AG08395 (cell line): ENCODE data around the gene ENTR1.

Source experiments
- DNase-seq: peaks from one replicate; pipeline ENCODE4 v3.0.0; 2012; ENCODE audit warnings: mixed read lengths, low spot score

ENTR1 gene

DNA sequence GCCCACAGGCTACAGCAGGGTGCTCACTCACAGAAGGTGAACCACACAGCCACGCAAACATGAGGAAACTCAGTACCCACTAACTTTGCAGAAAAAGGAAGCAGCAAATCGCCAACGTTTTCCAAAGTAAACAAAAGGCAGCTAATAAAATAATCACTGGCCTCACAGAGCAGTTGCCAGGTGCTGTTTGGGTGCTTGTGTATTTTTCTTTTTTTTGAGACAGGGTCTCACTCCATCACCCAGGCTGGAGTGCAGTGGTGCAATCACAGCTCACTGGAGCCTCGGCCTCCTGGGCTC is 14.2 kb downstream of the ENTR1 start:
- DNase-seq = no peak

DNA sequence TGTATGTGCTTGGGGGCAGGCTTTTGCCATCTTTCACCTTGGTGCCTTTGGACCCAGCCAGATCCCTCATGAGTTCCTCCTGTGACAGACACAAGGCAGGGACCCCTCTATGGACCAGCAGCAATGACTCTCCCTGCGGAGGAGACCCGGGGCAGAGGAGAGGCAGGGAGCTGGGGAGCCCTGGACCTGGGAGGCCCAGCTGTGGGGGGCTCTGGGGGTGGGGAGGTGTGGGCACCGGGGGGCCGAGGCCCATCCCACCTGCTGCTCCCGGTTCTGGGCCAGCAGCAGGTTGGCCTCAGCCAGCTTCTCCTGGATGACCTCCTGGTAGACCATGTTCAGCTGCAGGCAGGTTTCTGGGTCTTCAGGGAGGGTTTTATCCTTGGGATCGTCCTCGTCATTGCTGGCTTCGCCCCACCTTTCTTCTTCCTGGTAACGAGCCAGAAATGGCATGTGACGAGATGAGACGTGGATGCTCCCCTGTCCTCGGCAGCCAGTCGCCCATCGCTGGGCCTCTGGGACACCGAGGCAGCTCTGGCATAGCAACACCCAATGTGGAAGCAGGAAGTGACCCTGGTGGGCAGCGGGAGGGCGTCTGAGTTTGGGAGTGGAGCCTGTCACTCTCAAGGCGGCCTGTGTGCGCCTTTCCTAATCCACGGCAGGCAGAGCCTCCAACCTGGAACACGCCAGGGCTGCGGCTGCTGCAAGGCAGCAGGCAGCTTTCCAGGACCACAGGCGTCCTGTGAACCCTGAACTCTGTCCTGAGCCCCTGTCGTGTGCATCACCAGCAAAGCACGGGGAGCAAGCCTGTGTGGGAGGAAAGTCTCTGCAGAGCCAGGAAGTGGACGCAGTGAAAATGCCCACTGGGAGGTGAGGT is 14.8 kb downstream of the ENTR1 start:
- DNase-seq = no peak

DNA sequence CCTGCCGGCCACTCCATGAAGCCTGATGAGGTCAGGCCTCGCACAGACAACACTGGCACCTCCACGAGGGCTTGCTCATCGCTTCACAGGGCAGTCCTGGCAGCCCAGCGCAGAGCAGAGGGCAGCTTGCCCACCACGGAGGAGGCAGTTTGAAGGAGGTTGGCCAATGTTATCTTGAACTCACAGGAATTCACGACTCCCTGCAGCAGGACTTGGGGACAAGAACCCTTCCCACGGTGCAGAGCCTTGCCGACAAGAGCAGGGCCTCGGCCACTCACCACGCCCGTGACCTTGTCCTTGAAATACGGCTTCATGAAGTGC is 15.4 kb downstream of the ENTR1 start:
- no peak for DNase-seq

DNA sequence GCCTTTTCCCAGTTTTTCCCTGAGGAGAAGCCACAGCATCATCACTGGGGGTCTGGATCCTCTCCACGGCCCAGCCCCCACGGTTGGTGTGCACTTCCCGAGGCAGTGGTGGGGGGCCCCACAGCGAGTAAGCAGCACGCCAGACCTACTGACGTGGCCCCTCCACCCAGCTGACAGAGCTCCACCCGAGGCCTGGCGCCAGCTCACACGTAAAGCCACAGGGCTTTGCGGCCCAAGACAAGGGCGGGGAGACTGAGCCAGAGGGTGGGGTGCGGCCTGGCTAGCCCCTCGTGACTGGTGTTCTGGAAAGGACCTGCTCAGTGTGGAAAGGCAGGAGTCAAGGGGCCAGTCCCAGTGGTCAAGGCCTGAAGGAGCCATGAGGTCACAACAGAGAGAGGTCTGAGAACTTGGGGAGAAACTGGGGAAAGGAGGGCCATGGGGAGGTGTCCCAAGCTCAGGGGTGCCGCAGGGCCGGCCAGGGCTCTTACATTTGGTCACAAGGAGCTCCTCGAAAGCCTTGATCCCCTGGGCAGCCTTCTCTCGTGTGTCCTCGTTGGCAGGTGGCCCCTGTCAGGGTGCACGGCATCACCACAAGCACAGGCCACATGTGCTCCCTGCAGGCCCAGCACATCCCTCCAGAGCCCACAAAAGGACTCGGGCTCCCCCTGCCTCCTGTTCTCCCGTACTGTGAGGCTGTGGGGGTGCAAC is 15.9 kb downstream of the ENTR1 start:
- no peak for DNase-seq

DNA sequence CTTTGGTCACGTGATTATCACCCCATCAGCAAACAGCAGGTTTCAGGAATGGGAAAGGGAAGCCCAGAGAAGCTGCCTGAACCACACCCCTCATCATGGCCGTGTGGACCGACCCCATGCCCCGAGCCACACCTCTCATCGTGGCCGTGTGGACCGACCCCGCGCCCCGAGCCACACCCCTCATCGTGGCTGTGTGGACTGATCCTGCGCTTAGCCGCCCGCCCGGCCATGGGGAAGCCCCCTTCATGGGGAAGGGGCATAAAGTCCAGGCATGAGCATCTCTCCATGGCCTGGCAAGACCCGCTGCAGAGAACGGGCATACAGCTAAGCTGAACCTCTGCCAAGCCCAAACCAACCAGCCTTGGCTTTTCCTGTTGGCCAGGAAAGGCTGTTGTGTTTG is 16.9 kb downstream of the ENTR1 start:
- DNase-seq = no peak

DNA sequence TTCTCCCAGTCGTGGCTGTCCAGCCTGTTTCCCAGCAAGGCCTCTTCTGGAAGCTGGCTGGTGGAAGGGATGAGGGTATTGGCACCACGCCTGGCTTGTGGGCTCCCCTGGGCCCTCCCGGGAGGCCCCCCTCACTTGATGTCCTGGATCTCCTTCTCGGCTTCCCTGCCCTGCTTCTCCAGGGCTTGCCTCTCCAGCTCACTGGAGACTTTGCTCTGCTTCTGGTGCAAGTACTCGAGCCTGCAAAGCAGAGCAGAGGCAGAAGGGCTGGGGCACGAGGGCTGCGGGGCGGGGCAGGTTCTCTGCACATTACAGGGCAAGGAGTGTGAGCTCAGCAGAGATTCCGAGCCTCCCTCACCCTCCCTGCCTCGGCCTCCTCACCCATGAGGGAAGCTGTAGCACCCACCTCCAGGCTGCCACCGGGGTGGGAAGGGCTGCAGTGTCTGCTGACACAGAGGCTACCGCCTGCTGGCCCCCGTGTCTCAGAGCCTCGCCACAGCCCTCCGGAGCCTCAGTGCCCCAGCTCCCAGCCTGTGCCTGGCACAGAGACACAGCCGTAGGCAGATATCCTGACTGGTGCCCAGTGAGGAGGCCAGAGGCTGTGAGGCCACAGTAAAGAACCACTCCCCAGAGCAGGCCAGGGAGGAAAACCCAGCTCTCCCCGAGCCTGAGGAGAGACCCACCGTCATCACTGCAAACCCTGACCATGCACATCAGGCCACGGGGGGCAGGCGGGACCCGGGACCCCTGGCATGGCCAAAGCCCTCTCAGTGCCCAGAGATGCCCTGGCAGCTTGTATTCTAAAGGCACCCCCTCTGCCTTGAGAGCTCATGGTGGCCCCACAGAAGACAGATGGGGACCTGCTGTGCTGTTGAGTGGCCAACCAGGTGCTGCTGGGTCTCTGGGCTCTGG is 17.6 kb downstream of the ENTR1 start:
- DNase-seq = no peak

DNA sequence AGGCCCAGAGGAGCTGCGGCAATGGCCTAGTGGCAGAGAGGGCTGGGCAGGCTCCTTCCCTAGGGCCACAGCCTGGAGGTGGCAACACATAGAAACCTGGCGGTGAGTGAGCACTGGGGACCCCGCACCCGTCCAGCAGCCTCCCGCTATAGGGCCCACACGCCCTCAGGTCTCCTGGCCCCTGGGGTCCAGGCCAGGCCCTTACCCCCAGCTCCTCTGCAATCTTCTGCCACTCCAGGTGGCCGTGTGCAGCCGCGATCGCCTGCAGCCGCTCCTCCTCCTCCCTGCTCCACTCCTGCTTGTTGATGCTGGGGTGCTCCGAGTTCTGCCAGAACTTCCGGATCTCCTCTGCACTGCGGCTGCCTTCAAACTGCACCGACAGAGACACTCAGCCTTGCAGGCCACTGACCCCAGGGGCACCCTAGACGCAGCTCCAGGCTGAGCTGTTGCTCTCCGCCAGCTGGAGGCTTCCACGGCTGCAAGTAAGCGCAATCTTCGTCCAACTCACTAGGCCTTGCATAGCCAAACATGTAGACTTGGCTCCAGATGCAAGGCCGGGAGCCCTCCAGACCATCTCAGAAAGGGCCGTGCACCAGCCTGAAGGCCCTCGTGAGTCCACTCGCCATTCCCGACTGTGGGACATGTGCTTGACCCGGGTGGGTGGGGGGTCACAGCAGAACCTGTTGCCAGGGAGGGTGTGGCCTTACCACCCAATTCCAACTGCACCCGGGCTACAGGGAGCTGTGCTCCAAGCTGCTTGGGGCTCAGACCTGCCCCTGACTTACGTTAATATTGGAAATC is 18.5 kb downstream of the ENTR1 start:
- no peak for DNase-seq

DNA sequence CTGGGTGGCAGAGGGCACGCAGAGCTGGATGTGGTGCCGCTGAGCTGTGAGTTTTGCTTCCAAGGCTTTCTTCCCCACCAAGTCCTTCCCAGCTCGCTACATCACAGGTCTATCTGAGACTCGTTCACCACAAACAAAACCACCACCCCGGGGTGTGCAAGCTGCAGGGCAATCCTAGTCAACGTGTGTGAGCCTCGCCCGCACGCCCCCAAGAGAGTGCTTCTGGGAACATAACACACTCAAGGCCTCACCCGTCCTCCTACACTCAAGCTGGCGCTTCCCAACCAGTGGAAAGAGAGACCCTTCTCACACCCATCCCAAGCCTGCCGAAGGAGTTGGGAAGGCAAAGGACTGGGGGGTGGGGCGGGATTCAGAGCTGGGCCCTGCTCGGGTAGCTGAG is 21.0 kb downstream of the ENTR1 start:
- no peak for DNase-seq

DNA sequence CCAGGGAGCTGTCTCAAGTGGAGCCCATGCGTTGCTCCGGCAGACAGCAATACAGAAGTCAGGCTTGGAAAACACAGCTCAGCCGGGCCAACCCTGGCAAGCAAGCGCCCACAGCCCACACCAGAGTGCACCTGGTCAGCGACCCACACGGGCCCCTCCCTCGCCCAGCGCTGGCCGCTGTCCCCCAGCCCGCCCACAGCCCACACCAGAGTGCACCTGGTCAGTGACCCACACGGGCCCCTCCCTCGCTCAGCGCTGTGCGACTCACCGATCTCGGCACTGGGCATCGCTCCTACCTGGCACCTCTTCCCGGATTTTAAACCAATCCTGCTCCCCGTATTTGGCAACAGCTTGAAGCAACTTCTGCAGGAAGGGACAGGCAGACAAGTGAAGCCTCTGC is 23.2 kb downstream of the ENTR1 start:
- no peak for DNase-seq

DNA sequence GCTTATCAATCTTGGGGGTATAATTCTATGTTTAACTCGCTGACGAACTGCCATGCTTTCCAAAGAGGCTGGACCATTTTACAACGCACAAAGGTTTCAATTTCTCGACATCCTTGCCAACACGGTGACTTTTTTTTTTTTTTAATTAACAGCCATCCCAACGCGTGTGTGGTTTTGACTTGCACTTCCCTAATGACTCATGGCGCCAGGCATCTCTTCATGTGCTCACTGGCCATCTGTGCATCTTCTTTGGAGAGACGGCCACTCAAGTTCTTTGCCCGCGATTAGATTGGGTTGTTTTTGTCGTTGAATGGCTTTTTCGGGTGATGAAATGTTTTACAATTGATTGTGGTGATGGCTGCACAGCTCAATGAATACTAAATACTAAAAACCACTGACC is 24.4 kb downstream of the ENTR1 start:
- DNase-seq = no peak

DNA sequence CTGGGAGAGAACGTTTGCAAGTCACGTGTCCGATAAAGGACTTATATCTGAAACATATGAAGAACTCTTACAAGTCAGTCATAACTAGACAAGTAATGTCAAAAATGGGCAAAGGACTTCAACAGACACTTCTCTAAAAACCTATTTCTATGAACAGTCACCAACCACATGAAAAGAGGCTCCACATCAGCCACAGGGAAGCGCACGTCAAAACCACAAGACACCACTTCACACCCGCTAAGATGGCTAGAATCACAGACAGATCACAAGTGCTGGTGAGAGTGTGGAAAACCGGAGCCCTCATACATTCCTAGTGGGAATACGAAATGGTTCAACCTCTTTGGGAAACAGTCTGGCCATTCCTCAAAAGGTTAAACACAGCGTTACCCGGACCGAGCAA is 25.4 kb downstream of the ENTR1 start:
- DNase-seq = no peak

DNA sequence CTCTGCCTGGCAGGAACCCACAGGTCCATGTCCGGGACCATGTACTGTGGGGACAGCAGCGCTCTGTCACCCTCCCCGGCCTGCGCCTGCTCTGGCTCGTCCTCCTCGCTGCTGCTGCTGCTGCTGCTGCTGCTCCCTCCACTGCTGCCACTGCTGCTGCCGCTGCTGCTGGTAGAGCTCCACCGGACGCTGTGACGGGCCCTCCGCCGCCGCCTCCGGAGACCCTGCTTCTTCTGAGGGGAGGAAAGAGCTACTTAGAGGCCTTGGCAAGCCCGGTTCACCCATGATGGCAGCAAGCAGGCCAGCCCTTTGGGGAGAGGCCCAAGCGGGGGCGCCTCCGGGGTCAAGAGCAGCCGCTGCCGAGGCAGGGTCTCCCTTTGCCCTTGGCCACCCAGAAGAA is 27.0 kb downstream of the ENTR1 start:
- DNase-seq = no peak

DNA sequence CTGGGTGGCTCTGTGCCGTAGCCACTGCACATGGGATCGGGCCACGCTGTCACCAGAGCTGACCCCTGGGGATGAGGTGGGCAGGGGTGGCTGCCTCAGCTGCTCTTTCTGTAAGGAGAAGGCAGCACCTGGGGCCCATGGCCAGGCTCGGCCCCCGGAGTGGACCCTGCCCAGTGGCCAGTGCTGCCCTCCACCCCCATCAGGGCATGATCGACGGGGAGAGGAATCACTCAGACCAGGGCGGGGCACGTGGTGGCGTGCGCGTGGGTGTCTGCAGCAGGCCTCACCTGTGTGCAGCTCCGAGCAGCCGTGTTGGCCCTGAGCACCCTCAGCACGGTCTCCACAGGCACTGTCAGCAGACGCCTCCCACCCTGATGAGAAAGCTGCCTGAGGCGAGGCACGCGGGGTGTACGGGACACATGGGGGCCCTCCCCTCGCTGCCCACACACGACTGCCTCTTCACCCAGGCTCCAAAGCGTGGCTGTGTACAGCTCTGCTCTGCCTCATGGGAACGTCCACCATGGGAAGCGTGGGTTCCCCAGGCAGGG is 28.4 kb downstream of the ENTR1 start:
- no peak for DNase-seq

DNA sequence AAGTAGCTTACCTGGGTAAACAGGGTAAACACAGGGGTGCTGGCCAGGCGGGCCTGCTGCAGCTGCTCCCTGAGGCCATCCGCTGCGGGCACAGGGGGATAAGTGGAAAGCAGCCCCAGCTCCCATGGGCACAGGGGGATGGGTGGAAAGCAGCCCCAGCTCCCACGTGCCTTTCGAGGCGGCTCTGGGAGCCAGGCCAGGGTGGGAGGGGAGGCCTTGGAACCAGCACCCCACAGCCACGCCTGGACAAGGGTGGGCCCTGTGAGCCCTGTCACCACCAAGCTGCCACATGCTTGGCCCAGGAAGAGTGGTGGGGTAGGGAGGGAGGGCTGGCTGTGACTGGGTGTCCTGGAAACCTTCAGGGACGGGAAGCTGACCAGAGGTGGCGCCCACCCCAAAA is 29.1 kb downstream of the ENTR1 start:
- no peak for DNase-seq

DNA sequence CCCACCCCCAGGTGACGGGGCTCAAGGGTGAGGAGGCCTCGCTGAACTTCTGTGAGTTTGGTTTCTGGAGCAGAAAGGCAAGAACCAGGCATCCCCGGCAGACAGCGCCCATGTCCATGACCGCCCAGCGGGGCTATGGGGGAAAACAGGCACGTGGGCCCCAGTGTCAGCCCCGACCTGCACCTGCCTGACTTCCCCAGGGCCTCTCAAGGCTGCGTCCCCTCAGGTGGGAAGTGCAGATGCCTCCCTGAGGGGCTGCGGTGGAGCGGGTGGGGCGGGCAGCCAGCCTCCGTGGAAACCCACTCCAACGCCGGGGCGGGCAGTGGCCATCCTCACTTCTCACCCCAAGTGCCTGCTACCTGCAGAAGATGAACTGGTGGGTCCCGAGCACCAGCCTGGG is 30.0 kb downstream of the ENTR1 start:
- no peak for DNase-seq

DNA sequence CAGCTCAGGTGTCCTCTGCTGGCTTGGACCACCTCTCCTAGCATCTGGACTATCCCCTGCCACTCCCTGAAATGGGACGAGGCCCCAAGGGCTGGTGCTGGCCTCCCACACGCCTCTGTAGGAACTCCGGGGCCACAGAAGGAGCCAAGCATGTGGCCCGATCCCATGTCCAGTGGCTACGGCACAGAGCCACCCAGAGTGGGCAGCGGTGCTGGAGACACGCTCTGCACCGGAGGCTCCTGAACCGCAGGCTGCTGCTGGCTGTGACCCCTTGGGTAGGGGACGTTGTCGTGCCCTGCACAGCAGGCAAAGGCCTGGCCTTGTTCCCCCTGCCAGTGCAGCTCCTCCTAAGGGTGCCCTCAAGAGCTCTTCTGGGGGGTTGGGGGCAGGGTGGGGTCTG is 30.5 kb downstream of the ENTR1 start:
- DNase-seq = no peak

DNA sequence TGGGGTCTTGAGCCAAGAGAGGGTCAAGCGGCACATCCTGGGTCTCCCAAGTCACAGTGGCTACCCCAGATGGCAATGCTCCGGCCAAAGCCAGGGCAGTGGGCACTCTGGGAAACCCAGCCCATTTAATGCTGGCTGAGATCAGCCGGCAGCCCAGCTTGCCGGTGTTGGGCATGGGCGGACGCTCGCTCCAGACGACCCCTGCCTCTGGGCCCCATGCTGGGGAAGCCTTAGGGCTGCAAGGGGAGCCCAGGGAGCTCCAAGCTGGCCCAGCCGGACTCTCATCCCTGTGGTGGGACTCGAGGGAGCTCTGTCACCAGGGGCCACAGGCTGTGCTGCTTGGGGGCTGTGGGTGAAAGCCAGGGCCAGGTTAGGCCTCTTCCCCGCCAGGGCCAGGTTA is 31.0 kb downstream of the ENTR1 start:
- no peak for DNase-seq

DNA sequence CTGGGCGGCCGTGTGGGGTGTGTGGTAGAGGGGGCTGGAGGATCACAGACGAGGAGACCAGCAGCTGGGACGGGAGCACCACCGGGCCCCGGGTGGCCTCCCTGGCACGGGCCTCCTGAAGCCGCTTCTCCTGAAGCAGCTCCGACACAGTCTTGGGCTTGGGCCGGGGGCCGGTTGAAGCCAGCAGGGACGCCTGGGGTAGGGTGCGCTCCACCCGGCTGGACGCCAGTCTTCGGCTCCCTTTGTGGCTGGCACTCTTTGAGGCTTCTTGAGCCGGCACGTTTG is 31.5 kb downstream of the ENTR1 start:
- DNase-seq = no peak

DNA sequence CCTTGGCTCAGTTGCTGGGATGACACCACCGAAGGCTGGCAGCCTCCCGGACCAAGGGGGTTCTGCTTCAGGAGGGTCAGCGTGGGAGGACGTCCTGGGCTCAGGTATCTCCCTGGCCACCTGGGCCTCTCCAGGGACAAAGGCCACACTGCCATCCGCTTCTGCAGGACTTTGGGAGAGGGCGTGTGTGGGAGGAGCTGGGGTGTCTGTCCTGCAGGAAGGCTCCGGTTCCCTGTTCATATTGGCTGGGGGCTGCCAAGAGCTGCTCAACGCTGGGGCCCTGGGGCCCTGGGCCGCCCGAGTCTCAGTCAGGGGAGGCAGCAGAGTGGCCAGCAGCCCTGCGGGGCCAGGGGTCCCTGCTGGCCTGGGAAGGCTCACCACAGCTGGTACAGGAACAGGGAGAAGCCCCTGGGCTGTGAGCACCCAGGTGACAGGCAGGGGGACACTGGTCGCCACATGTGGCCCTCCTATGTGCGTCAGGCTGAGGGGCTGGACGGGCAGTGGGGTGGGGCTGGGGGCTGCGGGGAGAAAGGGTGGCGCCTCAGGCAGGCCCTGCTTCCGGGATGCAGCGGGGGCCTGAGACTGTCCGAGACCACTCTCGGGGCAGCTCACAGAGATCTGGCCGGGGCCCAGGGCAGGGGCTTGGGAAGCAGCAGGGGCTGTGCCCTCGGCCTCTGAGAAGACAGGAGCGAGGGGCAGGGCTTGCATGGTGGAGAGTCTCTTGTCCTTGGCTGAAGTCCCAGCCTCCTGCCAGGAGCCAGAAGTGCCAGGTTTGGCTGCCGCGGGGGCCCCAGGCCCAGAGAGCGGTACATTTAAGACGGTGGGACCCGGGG is 32.0 kb downstream of the ENTR1 start:
- no peak for DNase-seq

DNA sequence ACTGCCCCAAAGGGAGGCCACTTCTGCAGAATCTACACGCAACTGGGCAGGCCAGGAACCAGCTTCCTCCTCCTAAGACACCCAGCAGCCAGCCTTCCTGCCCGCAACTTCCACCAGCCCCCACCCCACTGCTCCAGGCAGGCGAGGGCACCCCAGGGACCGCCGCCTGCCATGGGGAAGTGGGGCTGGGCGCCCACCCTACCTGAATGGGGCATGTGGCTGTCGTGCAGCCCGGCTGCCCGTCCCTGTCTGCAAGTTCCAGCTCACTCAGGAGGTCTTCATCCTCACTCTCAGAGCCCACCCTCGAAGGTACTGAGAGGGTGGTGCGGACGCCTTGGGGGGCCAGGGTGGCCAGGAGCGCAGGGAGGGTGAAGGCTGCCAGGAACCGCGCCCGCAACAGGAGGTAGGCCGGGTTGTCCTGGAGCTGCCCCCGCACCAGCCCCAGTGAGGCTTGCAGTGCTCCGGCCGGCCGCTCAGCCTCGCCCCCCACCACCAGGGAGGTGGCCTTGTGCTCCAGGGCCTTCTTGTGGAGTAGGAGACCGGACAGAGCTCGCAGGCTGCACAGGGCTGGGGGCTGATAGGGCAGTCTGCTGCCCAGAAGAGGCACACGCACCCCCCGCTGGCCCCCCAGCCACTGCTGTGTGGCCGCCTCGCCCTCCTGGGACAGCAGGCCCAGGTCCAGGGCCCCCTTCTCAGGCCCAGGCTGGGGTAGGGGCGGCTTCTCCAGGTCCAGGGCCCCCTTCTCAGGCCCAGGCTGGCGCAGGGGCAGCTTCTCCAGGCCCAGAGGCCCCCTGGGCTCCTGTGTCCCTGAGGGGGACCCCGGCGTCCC is 32.9 kb downstream of the ENTR1 start:
- no peak for DNase-seq
